Islet of Langerhans (tissue), 1 donor: ENCODE measurements around the gene METTL23.
"Not testable (repeated sequence)": the region's sequence is repeated elsewhere in the genome, so short reads cannot be mapped to it uniquely, and the experiment has no call there.

Experiments used
- FAIRE-seq: peaks from one replicate; lab custom pipeline; 2011; peaks lifted over from hg19 to GRCh38; lab: Jason Lieb, UNC

METTL23 gene

GRCh38 chr17:76714336-76714735, 12.3 kb upstream of the METTL23 start:
- FAIRE-seq = no peak

- FAIRE-seq = no peak
These were observed 11.7 kb upstream of the METTL23 start for GRCh38 chr17:76714822-76715495.

DNA sequence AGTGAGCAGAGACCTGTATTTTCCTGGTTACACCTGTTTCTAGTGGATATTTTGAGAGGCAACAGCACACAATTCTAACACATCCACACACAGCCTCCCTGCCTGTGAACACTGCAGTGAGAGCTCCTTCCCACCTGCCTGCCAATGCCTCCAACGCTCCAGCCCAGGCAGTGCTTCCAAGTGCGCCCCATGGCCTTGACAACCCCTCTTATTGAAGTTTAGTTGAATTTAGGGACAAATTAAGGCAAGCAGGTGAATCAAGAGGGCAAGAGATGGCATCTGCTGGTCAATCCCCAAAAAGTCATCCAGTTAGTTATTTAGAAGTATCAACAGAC, 11.2 kb upstream of the METTL23 start:
- no peak for FAIRE-seq

GRCh38 chr17:76716146-76716838, 10.3 kb upstream of the METTL23 start:
- no peak for FAIRE-seq

DNA sequence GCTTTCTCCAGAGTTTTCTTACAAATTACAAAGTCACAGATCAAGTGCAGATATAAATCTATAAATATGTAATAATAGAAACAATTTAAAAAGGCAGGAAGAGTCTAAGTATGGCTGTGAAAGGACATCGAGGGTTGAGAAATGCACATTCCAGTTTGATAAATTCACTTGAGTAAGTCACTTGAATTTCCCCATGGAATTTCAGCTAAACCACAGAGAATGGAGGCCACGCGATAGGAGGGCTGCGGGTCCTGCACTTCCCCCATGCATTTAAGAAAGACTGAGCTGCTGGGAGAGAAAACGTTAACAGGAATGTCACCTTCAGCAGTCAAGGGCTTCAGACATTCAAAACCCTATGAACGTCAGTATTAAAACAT, 9.8 kb upstream of the METTL23 start:
- no peak for FAIRE-seq

DNA sequence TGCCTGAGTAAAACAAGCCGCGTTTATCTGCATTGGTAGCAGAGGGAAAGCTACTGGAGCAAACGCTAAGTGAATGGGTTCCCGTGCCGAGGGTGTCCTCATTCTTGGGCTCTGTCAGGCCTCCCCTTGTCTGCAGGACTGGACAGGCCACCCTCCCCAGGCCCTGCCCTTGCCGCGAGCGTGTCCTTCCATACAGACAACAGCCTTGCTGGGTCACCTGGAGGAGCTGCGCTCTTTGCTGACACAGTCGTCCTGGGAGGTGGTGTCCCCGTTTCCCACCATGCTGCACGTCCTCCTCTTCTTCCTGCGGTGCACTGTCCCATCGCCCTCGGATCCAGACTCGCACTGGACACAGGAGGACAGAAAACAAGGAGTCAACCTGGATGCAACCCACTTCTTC, 8.1 kb upstream of the METTL23 start:
- no peak for FAIRE-seq

GRCh38 chr17:76720211-76720610, 6.4 kb upstream of the METTL23 start:
- FAIRE-seq = no peak

- FAIRE-seq = no peak
These were observed 5.7 kb upstream of the METTL23 start for GRCh38 chr17:76720941-76721340.

GRCh38 chr17:76721463-76721862, 5.2 kb upstream of the METTL23 start:
- no peak for FAIRE-seq

DNA sequence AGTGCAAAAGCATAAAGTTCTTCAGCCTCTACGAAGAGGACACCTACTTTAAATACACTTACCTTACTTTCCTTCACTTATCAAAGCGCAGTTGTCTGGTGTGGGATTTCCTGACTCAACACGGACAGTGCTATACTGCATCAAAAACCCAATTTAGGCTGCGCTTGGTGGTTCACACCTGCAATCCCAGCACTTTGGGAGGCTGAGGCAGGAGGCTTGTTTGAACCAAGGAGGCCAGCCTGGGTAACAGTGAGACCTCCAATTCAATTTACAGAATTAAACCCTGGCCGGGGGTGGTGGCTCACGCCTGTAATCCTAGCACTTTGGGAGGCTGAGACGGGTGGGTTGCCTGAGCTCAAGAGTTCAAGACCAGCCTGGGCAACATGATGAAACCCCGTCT, 4.4 kb upstream of the METTL23 start:
- no peak for FAIRE-seq

DNA sequence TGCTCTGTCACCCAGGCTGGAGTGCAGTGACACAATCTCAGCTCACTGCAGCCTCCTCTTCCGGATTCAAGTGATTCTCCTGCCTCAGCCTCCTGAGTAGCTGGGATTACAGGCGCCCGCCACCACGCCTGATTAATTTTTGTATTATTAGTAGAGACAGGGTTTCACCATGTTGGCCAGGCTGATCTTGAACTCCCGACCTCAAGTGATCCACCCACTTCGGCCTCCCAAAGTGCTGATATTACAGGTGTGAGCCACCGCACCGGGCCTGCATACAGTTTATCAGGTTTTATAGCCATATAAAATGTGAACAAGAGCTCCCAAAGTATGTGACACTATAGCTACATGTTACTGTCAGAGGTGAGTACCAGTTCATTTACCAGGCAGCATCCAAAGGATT, 3.7 kb upstream of the METTL23 start:
- not testable (repeated sequence) for FAIRE-seq

GRCh38 chr17:76723812-76724211, 2.8 kb upstream of the METTL23 start:
- no peak for FAIRE-seq

GRCh38 chr17:76725580-76726230, 934 bp upstream of the METTL23 start:
- no peak for FAIRE-seq

DNA sequence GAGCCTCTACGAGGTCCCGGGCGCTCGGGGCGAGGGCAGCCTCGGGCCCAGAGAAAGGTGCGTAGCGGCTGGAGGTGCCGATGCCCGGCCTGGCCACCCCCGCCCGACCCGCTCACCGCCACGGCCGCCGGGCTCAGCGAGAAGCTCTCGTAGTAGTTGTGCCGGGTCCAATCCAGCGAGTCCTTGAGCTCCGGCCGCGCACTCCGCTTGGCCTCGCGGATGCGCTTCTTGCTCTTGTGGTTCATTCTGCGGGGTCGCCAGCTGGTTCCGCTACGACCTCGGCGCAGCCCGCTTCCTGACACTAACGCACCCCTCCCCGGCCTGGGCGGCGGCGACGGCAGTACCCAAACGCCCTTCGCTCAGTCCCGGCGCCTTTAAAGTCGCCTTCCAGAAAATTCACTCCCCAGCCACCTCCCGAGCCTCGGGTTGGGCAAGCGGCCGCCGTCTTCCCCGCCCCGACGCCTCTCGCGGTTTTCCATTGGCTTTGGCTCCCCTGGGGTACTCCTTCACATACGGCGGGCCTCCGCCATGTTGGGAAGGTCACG, 336 bp upstream of the METTL23 start, which contains the start of gene JMJD6:
Gene JMJD6, minus strand, starts transcription at position 376 of the 545 bp plus-strand sequence. Its CDS starts 131 bp downstream, at position 245.
- FAIRE-seq = no peak

- no peak for FAIRE-seq
These were observed 1.3 kb downstream of the METTL23 start for GRCh38 chr17:76727745-76728456.

GRCh38 chr17:76731800-76732733, 5.4 kb downstream of the METTL23 start:
- not testable (repeated sequence) for FAIRE-seq

DNA sequence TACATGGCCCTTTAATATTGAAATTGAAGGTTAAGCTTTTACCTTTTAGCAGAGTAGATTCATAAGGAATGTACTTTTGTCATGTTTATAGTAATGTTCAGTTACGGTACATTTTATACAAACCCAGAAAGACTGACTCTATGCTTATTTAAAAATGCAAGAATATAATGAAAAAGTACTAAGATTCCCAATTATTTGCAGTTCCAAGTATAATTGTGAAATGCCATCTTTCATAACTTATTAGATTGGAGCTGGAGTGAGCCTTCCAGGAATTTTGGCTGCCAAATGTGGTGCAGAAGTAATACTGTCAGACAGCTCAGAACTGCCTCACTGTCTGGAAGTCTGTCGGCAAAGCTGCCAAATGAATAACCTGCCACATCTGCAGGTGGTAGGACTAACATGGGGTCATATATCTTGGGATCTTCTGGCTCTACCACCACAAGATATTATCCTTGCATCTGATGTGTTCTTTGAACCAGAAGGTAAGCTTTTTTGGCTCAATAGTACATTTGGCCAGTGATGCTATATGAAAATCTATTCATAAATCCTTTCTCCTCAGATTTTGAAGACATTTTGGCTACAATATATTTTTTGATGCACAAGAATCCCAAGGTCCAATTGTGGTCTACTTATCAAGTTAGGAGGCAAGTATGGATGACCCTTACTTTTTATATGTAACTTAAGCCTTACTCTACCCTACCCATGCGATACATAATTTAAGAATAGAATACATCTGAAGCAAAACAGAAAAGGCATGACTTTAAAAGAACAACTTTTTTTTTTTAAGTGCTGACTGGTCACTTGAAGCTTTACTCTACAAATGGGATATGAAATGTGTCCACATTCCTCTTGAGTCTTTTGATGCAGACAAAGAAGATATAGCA, 6.3 kb downstream of the METTL23 start:
- no peak for FAIRE-seq

GRCh38 chr17:76733618-76733957, 6.9 kb downstream of the METTL23 start:
- FAIRE-seq = no peak

- FAIRE-seq = no peak
These were observed 7.6 kb downstream of the METTL23 start for GRCh38 chr17:76734080-76734840.

GRCh38 chr17:76735006-76735405, 8.4 kb downstream of the METTL23 start:
- FAIRE-seq = no peak
